T follicular helper cell (primary cell): ENCODE measurements around the gene TNFAIP3.
"Not testable (repeated sequence)": the region's sequence is repeated elsewhere in the genome, so short reads cannot be mapped to it uniquely, and the experiment has no call there.

Source experiments
- DNase-seq: peaks from one replicate; pipeline ENCODE4 v3.0.0-alpha.2; 2020; ENCODE audit warnings: low read depth
- total RNA-seq, 2 experiments: gene quantifications; one replicate each; lab custom pipeline; 2026; lab: John Stamatoyannopoulos, UW

TNFAIP3 gene
- total RNA-seq: 552 to 904 reads per million in 2 experiments

- peak; percentile 93 for DNase-seq
Observed at GRCh38 chr6:137866914-137867684, at the start of gene TNFAIP3. TNFAIP3 (plus strand) TSS chr6:137867259; CDS start chr6:137871228, 3,969 bp downstream.

- no peak for DNase-seq
Observed at GRCh38 chr6:137818440-137818839, 48.6 kb upstream of the TNFAIP3 start.

GRCh38 chr6:137819740-137820139 is 47.3 kb upstream of the TNFAIP3 start:
- DNase-seq: peak; percentile 29

- no peak for DNase-seq
Observed at GRCh38 chr6:137820425-137820824, 46.6 kb upstream of the TNFAIP3 start.

GRCh38 chr6:137820952-137821351 is 46.1 kb upstream of the TNFAIP3 start:
- no peak for DNase-seq

GRCh38 chr6:137821491-137821890 is 45.6 kb upstream of the TNFAIP3 start:
- DNase-seq: no peak

- peak; percentile 89 for DNase-seq
Observed at GRCh38 chr6:137823826-137824555, 43.1 kb upstream of the TNFAIP3 start.

- DNase-seq: no peak
Observed at GRCh38 chr6:137824556-137824879, 42.5 kb upstream of the TNFAIP3 start.

- no peak for DNase-seq
Observed at GRCh38 chr6:137824896-137825295, 42.2 kb upstream of the TNFAIP3 start.

- DNase-seq: no peak
Observed at GRCh38 chr6:137827411-137827940, 39.6 kb upstream of the TNFAIP3 start.

- DNase-seq: no peak
Observed at GRCh38 chr6:137827977-137828810, 38.9 kb upstream of the TNFAIP3 start.

GRCh38 chr6:137829641-137830083 is 37.4 kb upstream of the TNFAIP3 start:
- DNase-seq: no peak

GRCh38 chr6:137830511-137830911 is 36.5 kb upstream of the TNFAIP3 start:
- no peak for DNase-seq

- no peak for DNase-seq
Observed at GRCh38 chr6:137832110-137832509, 34.9 kb upstream of the TNFAIP3 start.

GRCh38 chr6:137834508-137834907 is 32.6 kb upstream of the TNFAIP3 start:
- no peak for DNase-seq

GRCh38 chr6:137836788-137837187 is 30.3 kb upstream of the TNFAIP3 start:
- DNase-seq: no peak

- DNase-seq: not testable (repeated sequence)
Observed at GRCh38 chr6:137838090-137838489, 29.0 kb upstream of the TNFAIP3 start.

GRCh38 chr6:137838597-137838996 is 28.5 kb upstream of the TNFAIP3 start:
- DNase-seq: not testable (repeated sequence)

GRCh38 chr6:137839076-137839475 is 28.0 kb upstream of the TNFAIP3 start:
- no peak for DNase-seq

- DNase-seq: no peak
Observed at GRCh38 chr6:137840252-137840651, 26.8 kb upstream of the TNFAIP3 start.

- no peak for DNase-seq
Observed at GRCh38 chr6:137843211-137843610, 23.8 kb upstream of the TNFAIP3 start.

- not testable (repeated sequence) for DNase-seq
Observed at GRCh38 chr6:137844327-137844726, 22.7 kb upstream of the TNFAIP3 start.
